DND-41 (cell line): ENCODE measurements around the gene OR8B4.

Experiments
- ATAC-seq: fragments of 200-7000 bp; cut with Tn5 transposase; 3 replicates; pipeline ENCODE4 v1.9.1; 2021; ENCODE audit warnings: low read depth; ENCODE audit not compliant: insufficient read depth
- DNase-seq: peaks from one replicate; pipeline ENCODE4 v3.0.0-alpha.2; 2020
- H2AFZ ChIP-seq: 2 replicates; pipeline ENCODE4 v1.6.0; 2012; ENCODE audit warnings: low read depth, low read length
- H3K27ac ChIP-seq: 2 replicates; pipeline ENCODE4 v1.5.1; 2012; ENCODE audit warnings: low read length, inconsistent platforms
- H3K27me3 ChIP-seq: fragments of 200-600 bp; sonication (generic); 2 replicates; pipeline ENCODE4 v1.6.0; 2012; ENCODE audit warnings: low read length, mild to moderate bottlenecking, inconsistent platforms; ENCODE audit not compliant: insufficient read depth, poor library complexity
- H3K36me3 ChIP-seq: 2 replicates; pipeline ENCODE4 v1.5.1; 2012; ENCODE audit warnings: low read length, inconsistent platforms; ENCODE audit not compliant: insufficient read depth
- H3K4me1 ChIP-seq: 2 replicates; pipeline ENCODE4 v1.5.1; 2012; ENCODE audit warnings: mild to moderate bottlenecking, low read length; ENCODE audit not compliant: insufficient read depth
- H3K4me2 ChIP-seq: 2 replicates; pipeline ENCODE4 v1.6.0; 2012; ENCODE audit warnings: mild to moderate bottlenecking, moderate library complexity, low read length, inconsistent platforms; ENCODE audit not compliant: insufficient read depth
- H3K4me3 ChIP-seq, 2 experiments: fragments of 200-600 bp in 1 of 2; shearing (Covaris generic) in 1 of 2; 2 replicates each; pipeline ENCODE4 v1.5.1; 2012 to 2016; ENCODE audit warnings: inconsistent platforms in 2 of 2, low read length in 2 of 2, mild to moderate bottlenecking in 2 of 2, low read depth in 1 of 2, moderate library complexity in 1 of 2
- H3K79me2 ChIP-seq: 2 replicates; pipeline ENCODE4 v1.6.0; 2012; ENCODE audit warnings: low read length, inconsistent platforms; ENCODE audit not compliant: insufficient read depth
- H3K9ac ChIP-seq: 2 replicates; pipeline ENCODE4 v1.6.0; 2012; ENCODE audit warnings: low read depth, mild to moderate bottlenecking, inconsistent platforms, low read length, moderate library complexity
- H3K9me3 ChIP-seq: 2 replicates; pipeline ENCODE4 v1.5.1; 2012; ENCODE audit warnings: low read length, moderate library complexity, mild to moderate bottlenecking, inconsistent platforms; ENCODE audit not compliant: insufficient read depth, severe bottlenecking
- H4K20me1 ChIP-seq: 2 replicates; pipeline ENCODE4 v1.6.0; 2012; ENCODE audit warnings: low read length; ENCODE audit not compliant: insufficient read depth
- EZH2 ChIP-seq: IDR thresholded peaks from 3 replicates; pipeline ENCODE4 v1.6.1; 2012; ENCODE audit warnings: borderline replicate concordance, low read depth, mild to moderate bottlenecking, moderate library complexity, low read length, inconsistent platforms; ENCODE audit not compliant: severe bottlenecking
- TF ChIP-seq, protein P1 (sequence below): IDR thresholded peaks from 2 replicates; pipeline ENCODE4 v1.5.1; 2012; ENCODE audit warnings: borderline replicate concordance, low read length, moderate library complexity, mild to moderate bottlenecking; ENCODE audit not compliant: poor library complexity, severe bottlenecking; ENCODE audit errors: extremely low read depth

Gene OR8B4

GRCh38 chr11:124446916-124447315 is 22.2 kb upstream of the OR8B4 start:
- Histone ChIP-seq H3K79me2 (no peaks in the 10 kb centered on the region), H3K9me3 (no peaks in the 10 kb centered on the region), H2AFZ (no peak overlapping the region), H3K4me2 (no peak overlapping the region), H3K27me3 (peaks cover 6% of the 10 kb centered on the region), H3K4me3 (no peak overlapping the region), H3K9ac (no peak overlapping the region), H3K4me1 (no peaks in the 10 kb centered on the region), H3K27ac (no peak overlapping the region), H4K20me1 (no peaks in the 10 kb centered on the region), H3K36me3 (no peaks in the 10 kb centered on the region)
- DNase-seq (no peak), ATAC-seq (no peak)
- TF ChIP-seq EZH2: no peak

DNA sequence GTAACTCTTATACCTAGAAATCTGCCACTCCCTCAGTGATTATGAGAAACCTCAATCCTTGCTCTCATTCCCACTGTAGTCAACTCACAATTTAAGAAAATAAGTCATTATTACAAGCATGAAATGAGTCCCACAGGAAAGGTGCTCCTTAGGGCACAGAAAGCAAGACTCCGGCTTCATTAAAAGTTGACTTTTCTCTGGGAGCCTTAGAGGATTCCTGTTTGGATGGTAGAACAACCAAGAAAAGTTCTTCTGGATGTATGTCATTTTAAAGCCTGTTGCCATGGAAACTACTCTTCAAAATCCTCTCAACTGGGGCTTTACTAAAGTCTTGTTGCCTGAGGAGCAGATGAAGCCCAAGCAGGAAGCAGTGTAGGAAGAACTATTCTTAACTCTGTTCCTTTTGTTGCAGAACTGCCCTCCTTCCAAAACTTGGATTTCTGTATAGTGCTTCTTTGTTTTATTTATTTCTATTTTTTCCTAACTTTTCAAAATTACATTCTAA is 21.0 kb upstream of the OR8B4 start, which contains the start of gene OR8B8:
TSS of gene OR8B8 (minus strand) at position 51 of the 505 bp plus-strand sequence. CDS start 4,611 bp downstream, outside the sequence.
- Histone ChIP-seq H3K9ac (no peak within 1 kb of the TSS), H3K27me3 (peaks cover 6% of the 10 kb centered on the region), H3K27ac (no peak within 1 kb of the TSS), H4K20me1 (no peaks in the 10 kb centered on the region), H3K36me3 (no peaks in the 10 kb centered on the region), H3K79me2 (no peaks in the 10 kb centered on the region), H3K4me2 (no peak within 1 kb of the TSS), H2AFZ (no peak within 1 kb of the TSS), H3K4me3 (no peak within 1 kb of the TSS), H3K9me3 (no peaks in the 10 kb centered on the region), H3K4me1 (no peaks in the 10 kb centered on the region)
- DNase-seq (no peak), ATAC-seq (no peak)
- no peak for TF ChIP-seq EZH2
- TF ChIP-seq, protein P1, sequence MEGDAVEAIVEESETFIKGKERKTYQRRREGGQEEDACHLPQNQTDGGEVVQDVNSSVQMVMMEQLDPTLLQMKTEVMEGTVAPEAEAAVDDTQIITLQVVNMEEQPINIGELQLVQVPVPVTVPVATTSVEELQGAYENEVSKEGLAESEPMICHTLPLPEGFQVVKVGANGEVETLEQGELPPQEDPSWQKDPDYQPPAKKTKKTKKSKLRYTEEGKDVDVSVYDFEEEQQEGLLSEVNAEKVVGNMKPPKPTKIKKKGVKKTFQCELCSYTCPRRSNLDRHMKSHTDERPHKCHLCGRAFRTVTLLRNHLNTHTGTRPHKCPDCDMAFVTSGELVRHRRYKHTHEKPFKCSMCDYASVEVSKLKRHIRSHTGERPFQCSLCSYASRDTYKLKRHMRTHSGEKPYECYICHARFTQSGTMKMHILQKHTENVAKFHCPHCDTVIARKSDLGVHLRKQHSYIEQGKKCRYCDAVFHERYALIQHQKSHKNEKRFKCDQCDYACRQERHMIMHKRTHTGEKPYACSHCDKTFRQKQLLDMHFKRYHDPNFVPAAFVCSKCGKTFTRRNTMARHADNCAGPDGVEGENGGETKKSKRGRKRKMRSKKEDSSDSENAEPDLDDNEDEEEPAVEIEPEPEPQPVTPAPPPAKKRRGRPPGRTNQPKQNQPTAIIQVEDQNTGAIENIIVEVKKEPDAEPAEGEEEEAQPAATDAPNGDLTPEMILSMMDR: no peak

- H3K4me1 ChIP-seq: no peaks in the 10 kb centered on the region
- H3K4me3 ChIP-seq: no peak overlapping the region
- no peak overlapping the region for H3K9ac ChIP-seq
- H3K36me3 ChIP-seq: no peaks in the 10 kb centered on the region
- peaks cover 6% of the 10 kb centered on the region for H3K27me3 ChIP-seq
- ATAC-seq: no peak
- no peaks in the 10 kb centered on the region for H4K20me1 ChIP-seq
- no peaks in the 10 kb centered on the region for H3K9me3 ChIP-seq
- H3K79me2 ChIP-seq: no peaks in the 10 kb centered on the region
- H2AFZ ChIP-seq: no peak overlapping the region
- TF ChIP-seq, protein P1: no peak
- TF ChIP-seq EZH2: no peak
- no peak for DNase-seq
- H3K4me2 ChIP-seq: no peak overlapping the region
- no peak overlapping the region for H3K27ac ChIP-seq
Observed at GRCh38 chr11:124442847-124443246, 18.2 kb upstream of the OR8B4 start.

DNA sequence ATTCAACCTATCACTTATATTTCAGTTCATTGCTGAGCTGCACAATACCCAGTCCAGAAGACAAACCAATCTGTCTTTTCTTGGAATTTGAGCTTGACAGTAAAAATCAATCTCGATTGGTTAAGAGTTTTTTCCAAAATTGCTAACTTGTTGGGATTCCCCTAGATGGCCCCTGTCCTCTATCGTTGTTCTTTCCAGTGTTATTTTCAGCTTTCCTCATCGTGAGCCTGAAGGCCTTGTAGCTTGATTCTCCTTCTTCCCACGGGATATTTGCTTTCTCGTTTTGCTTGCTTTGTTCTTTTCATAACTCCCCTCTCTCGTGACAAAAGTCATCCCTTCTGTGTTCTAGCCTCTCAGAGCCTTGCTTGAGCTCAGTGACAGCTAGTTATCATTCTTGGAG is 17.8 kb upstream of the OR8B4 start:
- H3K27ac ChIP-seq: no peak overlapping the region
- DNase-seq: no peak
- no peak overlapping the region for H3K4me3 ChIP-seq
- H3K9me3 ChIP-seq: no peaks in the 10 kb centered on the region
- no peak for ATAC-seq
- H4K20me1 ChIP-seq: no peaks in the 10 kb centered on the region
- no peak overlapping the region for H2AFZ ChIP-seq
- no peak for TF ChIP-seq EZH2
- TF ChIP-seq, protein P1: no peak
- no peak overlapping the region for H3K4me2 ChIP-seq
- no peaks in the 10 kb centered on the region for H3K36me3 ChIP-seq
- H3K9ac ChIP-seq: no peak overlapping the region
- H3K4me1 ChIP-seq: no peaks in the 10 kb centered on the region
- H3K79me2 ChIP-seq: no peaks in the 10 kb centered on the region
- peaks cover 6% of the 10 kb centered on the region for H3K27me3 ChIP-seq
